EL (cell line): ENCODE results near the gene PKP1.
"Not testable (repeated sequence)": the region's sequence is repeated elsewhere in the genome, so short reads cannot be mapped to it uniquely, and the experiment has no call there.

Experiments used
- DNase-seq: peaks from one replicate; pipeline ENCODE4 v3.0.0-alpha.2; 2016

The PKP1 gene

GRCh38 chr1:201282931-201283829 lies at the start of gene PKP1:
PKP1 (plus strand) TSS chr1:201283506; CDS start chr1:201283703, 197 bp downstream.
- peak; percentile 65 for DNase-seq

GRCh38 chr1:201239646-201240045 lies 43.7 kb upstream of the PKP1 start:
- not testable (repeated sequence) for DNase-seq

- DNase-seq, result no peak
Observed at GRCh38 chr1:201240171-201240570, 43.1 kb upstream of the PKP1 start.

- no peak for DNase-seq
Observed at GRCh38 chr1:201241736-201242135, 41.6 kb upstream of the PKP1 start.

GRCh38 chr1:201245082-201245481 lies 38.2 kb upstream of the PKP1 start:
- no peak for DNase-seq

GRCh38 chr1:201248721-201249559 lies 34.4 kb upstream of the PKP1 start:
- DNase-seq, result no peak

GRCh38 chr1:201250326-201251011 lies 32.8 kb upstream of the PKP1 start:
- no peak for DNase-seq

GRCh38 chr1:201251411-201251810 lies 31.9 kb upstream of the PKP1 start:
- no peak for DNase-seq

GRCh38 chr1:201251851-201252430 lies 31.4 kb upstream of the PKP1 start:
- no peak for DNase-seq

GRCh38 chr1:201252944-201253371 lies 30.3 kb upstream of the PKP1 start:
- no peak for DNase-seq

- DNase-seq, result no peak
Observed at GRCh38 chr1:201253411-201253810, 29.9 kb upstream of the PKP1 start.

- DNase-seq, result no peak
Observed at GRCh38 chr1:201253906-201254624, 29.2 kb upstream of the PKP1 start.

- peak; percentile 34 for DNase-seq
Observed at GRCh38 chr1:201254625-201255478, 28.5 kb upstream of the PKP1 start.

- no peak for DNase-seq
Observed at GRCh38 chr1:201255479-201256362, 27.6 kb upstream of the PKP1 start.

GRCh38 chr1:201258132-201258531 lies 25.2 kb upstream of the PKP1 start:
- not testable (repeated sequence) for DNase-seq

- no peak for DNase-seq
Observed at GRCh38 chr1:201258763-201259230, 24.5 kb upstream of the PKP1 start.

GRCh38 chr1:201259476-201260235 lies 23.6 kb upstream of the PKP1 start:
- peak; percentile 74 for DNase-seq

- DNase-seq, result no peak
Observed at GRCh38 chr1:201260236-201260590, 23.1 kb upstream of the PKP1 start.
